A549 (cell line): ENCODE results near the gene NREP.

Experiments used
- BHLHE40 ChIP-seq: IDR thresholded peaks from 2 replicates; pipeline ENCODE4 v1.6.1; 2012; ENCODE audit warnings: low read depth, low read length, inconsistent platforms
- EP300 ChIP-seq, 2 experiments: fragments of >200 bp; sonication (Bioruptor Twin); formaldehyde crosslinking; IDR thresholded peaks; 2 replicates in 1 of 2; 3 replicates in 1 of 2; pipeline ENCODE4 v1.6.1; 2016 to 2017
- FOSB ChIP-seq: fragments of 250-450 bp; sonication (Bioruptor Pico); IDR thresholded peaks from 2 replicates; pipeline ENCODE4 v1.5.0; 2020; ENCODE audit warnings: mild to moderate bottlenecking, moderate library complexity
- HDAC2 ChIP-seq: fragments of 200-600 bp; sonication (generic); IDR thresholded peaks from 2 replicates; pipeline ENCODE4 v1.6.1; 2016
- JUN ChIP-seq, 2 experiments: fragments of >200 bp; sonication (Bioruptor Twin); formaldehyde crosslinking; IDR thresholded peaks; 2 replicates in 1 of 2; 3 replicates in 1 of 2; pipeline ENCODE4 v1.6.1; 2016 to 2017
- POLR2A ChIP-seq: IDR thresholded peaks from 2 replicates; pipeline ENCODE4 v1.6.1; 2012; ENCODE audit warnings: mild to moderate bottlenecking, low read length
- TF ChIP-seq, protein P1 (sequence below): fragments of >200 bp; sonication (Bioruptor Twin); formaldehyde crosslinking; IDR thresholded peaks from 3 replicates; pipeline ENCODE4 v1.5.1; 2016
- TF ChIP-seq, protein P2 (sequence below): fragments of >200 bp; sonication (Bioruptor Twin); formaldehyde crosslinking; IDR thresholded peaks from 2 replicates; pipeline ENCODE4 v1.6.1; 2016
- TF ChIP-seq, protein P3 (sequence below): IDR thresholded peaks from 2 replicates; pipeline ENCODE4 v1.6.1; 2012

DNA sequence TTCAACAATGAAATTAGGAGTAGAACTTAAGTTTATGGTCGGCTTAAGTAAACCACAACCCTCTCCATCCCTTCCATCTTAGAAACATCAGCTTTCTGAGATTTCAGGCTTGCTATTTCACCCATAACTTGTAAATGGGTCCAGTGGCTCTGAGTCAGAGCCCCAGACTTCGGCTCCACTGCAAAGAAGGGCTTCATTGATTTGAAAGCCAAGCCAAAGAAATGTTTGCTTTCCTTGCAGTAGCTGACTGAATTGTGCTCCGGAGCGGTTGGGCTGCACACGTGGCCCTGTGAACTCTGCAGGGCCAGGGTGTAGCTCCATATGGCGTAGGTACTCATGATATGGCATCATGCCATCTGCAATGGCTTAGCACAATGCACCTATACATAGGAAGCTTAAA, 57.0 kb downstream of the NREP start:
- TF ChIP-seq POLR2A (no peak), BHLHE40 (no peak), HDAC2 (no peak), EP300 (IDR thresholded peaks at IDR 0.05) (no peak), FOSB (CRISPR knock-in tag) (no peak), JUN (IDR thresholded peaks at IDR 0.05) (no peak)
- TF ChIP-seq, protein P1, sequence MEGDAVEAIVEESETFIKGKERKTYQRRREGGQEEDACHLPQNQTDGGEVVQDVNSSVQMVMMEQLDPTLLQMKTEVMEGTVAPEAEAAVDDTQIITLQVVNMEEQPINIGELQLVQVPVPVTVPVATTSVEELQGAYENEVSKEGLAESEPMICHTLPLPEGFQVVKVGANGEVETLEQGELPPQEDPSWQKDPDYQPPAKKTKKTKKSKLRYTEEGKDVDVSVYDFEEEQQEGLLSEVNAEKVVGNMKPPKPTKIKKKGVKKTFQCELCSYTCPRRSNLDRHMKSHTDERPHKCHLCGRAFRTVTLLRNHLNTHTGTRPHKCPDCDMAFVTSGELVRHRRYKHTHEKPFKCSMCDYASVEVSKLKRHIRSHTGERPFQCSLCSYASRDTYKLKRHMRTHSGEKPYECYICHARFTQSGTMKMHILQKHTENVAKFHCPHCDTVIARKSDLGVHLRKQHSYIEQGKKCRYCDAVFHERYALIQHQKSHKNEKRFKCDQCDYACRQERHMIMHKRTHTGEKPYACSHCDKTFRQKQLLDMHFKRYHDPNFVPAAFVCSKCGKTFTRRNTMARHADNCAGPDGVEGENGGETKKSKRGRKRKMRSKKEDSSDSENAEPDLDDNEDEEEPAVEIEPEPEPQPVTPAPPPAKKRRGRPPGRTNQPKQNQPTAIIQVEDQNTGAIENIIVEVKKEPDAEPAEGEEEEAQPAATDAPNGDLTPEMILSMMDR = no peak
- TF ChIP-seq, protein P2, sequence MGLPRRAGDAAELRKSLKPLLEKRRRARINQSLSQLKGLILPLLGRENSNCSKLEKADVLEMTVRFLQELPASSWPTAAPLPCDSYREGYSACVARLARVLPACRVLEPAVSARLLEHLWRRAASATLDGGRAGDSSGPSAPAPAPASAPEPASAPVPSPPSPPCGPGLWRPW = no peak
- TF ChIP-seq, protein P3, sequence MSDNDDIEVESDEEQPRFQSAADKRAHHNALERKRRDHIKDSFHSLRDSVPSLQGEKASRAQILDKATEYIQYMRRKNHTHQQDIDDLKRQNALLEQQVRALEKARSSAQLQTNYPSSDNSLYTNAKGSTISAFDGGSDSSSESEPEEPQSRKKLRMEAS = no peak
